ENCODE measurements around the gene GNAI1.
A peak's percentile ranks its signal among the peaks of the same experiment; 100 is the strongest.

The GNAI1 gene

GRCh38 chr7:80253237-80253636, 118.6 kb downstream of the GNAI1 start:
- no peak for DNase-seq (ENCODE audit: low spot score)

- no peak for DNase-seq (ENCODE audit: low spot score)
These were observed 119.0 kb downstream of the GNAI1 start for GRCh38 chr7:80253653-80254052.

- DNase-seq (ENCODE audit: low spot score) = no peak
These were observed 121.0 kb downstream of the GNAI1 start for GRCh38 chr7:80255656-80256055.

GRCh38 chr7:80257756-80258155, 123.1 kb downstream of the GNAI1 start:
- DNase-seq (ENCODE audit: low spot score) = no peak

- peak; percentile 4 for DNase-seq (ENCODE audit: low spot score)
These were observed 126.0 kb downstream of the GNAI1 start for GRCh38 chr7:80260606-80261005.

GRCh38 chr7:80263333-80263732, 128.7 kb downstream of the GNAI1 start:
- DNase-seq (ENCODE audit: low spot score) = peak; percentile 61

- peak; percentile 5 for DNase-seq (ENCODE audit: low spot score)
These were observed 129.2 kb downstream of the GNAI1 start for GRCh38 chr7:80263821-80264220.

- DNase-seq (ENCODE audit: low spot score) = no peak
These were observed 130.3 kb downstream of the GNAI1 start for GRCh38 chr7:80264769-80265495.

- DNase-seq (ENCODE audit: low spot score) = no peak
These were observed 138.1 kb downstream of the GNAI1 start for GRCh38 chr7:80272560-80273239.

GRCh38 chr7:80273327-80273726, 138.7 kb downstream of the GNAI1 start:
- peak; percentile 57 for DNase-seq (ENCODE audit: low spot score)

GRCh38 chr7:80275192-80275605, 140.6 kb downstream of the GNAI1 start:
- no peak for DNase-seq (ENCODE audit: low spot score)
